Keratinocyte (primary cell): ENCODE data around the gene MUTYH. TPM values are rescaled to one million over a fixed set of nuclear protein-coding genes. Genes with fewer than 3 reads are reported as not detected.

Experiments used
- DNase-seq: peaks from one replicate; pipeline ENCODE4 v3.0.0-alpha.2; 2011; ENCODE audit warnings: low read depth, missing footprints, low spot score
- FAIRE-seq: peaks from 2 replicates; lab custom pipeline; 2011; peaks lifted over from hg19 to GRCh38; lab: Jason Lieb, UNC
- H2AFZ ChIP-seq: 2 replicates; pipeline ENCODE4 v1.6.0; 2012; ENCODE audit warnings: low read length, control low read depth, inconsistent platforms; ENCODE audit not compliant: control insufficient read depth
- H3K27ac ChIP-seq: 2 replicates; pipeline ENCODE4 v1.5.1; 2011; ENCODE audit warnings: low read length; ENCODE audit not compliant: control insufficient read depth, insufficient read depth
- H3K27me3 ChIP-seq: 3 replicates; pipeline ENCODE4 v1.6.0; 2011; ENCODE audit warnings: low read length; ENCODE audit not compliant: control insufficient read depth, insufficient read depth; ENCODE audit errors: extremely low read depth
- H3K36me3 ChIP-seq, 2 experiments: 2 replicates in 1 of 2; 3 replicates in 1 of 2; pipeline ENCODE4 v1.5.1; 2011; ENCODE audit warnings: low read length in 2 of 2, mild to moderate bottlenecking in 1 of 2; ENCODE audit not compliant: control insufficient read depth in 2 of 2, insufficient read depth in 2 of 2; ENCODE audit errors: extremely low read depth in 1 of 2
- H3K4me1 ChIP-seq: 3 replicates; pipeline ENCODE4 v1.5.1; 2011; ENCODE audit warnings: low read length; ENCODE audit not compliant: control insufficient read depth, insufficient read depth; ENCODE audit errors: extremely low read depth
- H3K4me2 ChIP-seq: 3 replicates; pipeline ENCODE4 v1.6.0; 2011; ENCODE audit warnings: low read depth, low read length; ENCODE audit not compliant: control insufficient read depth, insufficient read depth; ENCODE audit errors: extremely low read depth
- H3K4me3 ChIP-seq, 3 experiments: fragments of 200-600 bp in 1 of 3; sonication (generic) in 1 of 3; 2 replicates in 2 of 3; 3 replicates in 1 of 3; pipeline ENCODE4 v1.5.1; 2011 to 2016; ENCODE audit warnings: low read length in 3 of 3, mild to moderate bottlenecking in 3 of 3, control low read depth in 2 of 3, inconsistent platforms in 1 of 3, low read depth in 1 of 3, mixed read lengths in 1 of 3, mixed run types in 1 of 3, moderate library complexity in 1 of 3; ENCODE audit not compliant: control insufficient read depth in 2 of 3, insufficient read depth in 2 of 3; ENCODE audit errors: extremely low read depth in 1 of 3
- H3K79me2 ChIP-seq: 2 replicates; pipeline ENCODE4 v1.6.0; 2012; ENCODE audit warnings: low read length; ENCODE audit not compliant: control insufficient read depth, insufficient read depth
- H3K9ac ChIP-seq: 3 replicates; pipeline ENCODE4 v1.6.0; 2011; ENCODE audit warnings: low read length; ENCODE audit not compliant: control insufficient read depth, insufficient read depth; ENCODE audit errors: extremely low read depth
- H3K9me1 ChIP-seq: 3 replicates; pipeline ENCODE4 v1.6.0; 2011; ENCODE audit warnings: low read length; ENCODE audit not compliant: control insufficient read depth, insufficient read depth; ENCODE audit errors: extremely low read depth
- H3K9me3 ChIP-seq: 2 replicates; pipeline ENCODE4 v1.5.1; 2012; ENCODE audit warnings: low read depth, low read length; ENCODE audit not compliant: control insufficient read depth
- H4K20me1 ChIP-seq: 3 replicates; pipeline ENCODE4 v1.6.0; 2011; ENCODE audit warnings: low read length; ENCODE audit not compliant: control insufficient read depth, insufficient read depth; ENCODE audit errors: extremely low read depth
- CTCF ChIP-seq, 3 experiments: IDR thresholded peaks in 1 of 3; conservative IDR thresholded peaks in 1 of 3; optimal IDR thresholded peaks in 1 of 3; 2 replicates in 2 of 3; 3 replicates in 1 of 3; pipeline versions ENCODE3 to v1.5.1; 2011; ENCODE audit warnings: low read length in 3 of 3, mild to moderate bottlenecking in 3 of 3, moderate library complexity in 2 of 3, control low read depth in 1 of 3, inconsistent platforms in 1 of 3; ENCODE audit not compliant: insufficient read depth in 2 of 3; ENCODE audit errors: extremely low read depth in 1 of 3
- EZH2 ChIP-seq: IDR thresholded peaks from one replicate; pipeline ENCODE4 v1.6.1; 2012; ENCODE audit warnings: inconsistent platforms, mild to moderate bottlenecking, low read length, moderate library complexity
- dilution Hi-C: fragments of 300-500 bp; cut with MboI; formaldehyde crosslinking; loops from one replicate; pipeline ENCODE4 v1.7.0; 2020; ENCODE audit warnings: low sequenced_read_pairs; ENCODE audit not compliant: extremely low pct_ligation_motif_present
- polyA plus RNA-seq, 5 experiments: library from polyadenylated mRNA; depleted of rRNA in 3 of 5; stranded (reverse) in 3 of 5; stranded (forward) in 1 of 5; unstranded in 1 of 5; fragments of >200 nt; gene quantifications; 1 replicate in 1 of 5; 2 replicates in 3 of 5; 3 replicates in 1 of 5; pipeline versions ENCODE4 v1.2.1 to v1.2.3, GENCODE V29; 2011 to 2012; ENCODE audit warnings: missing spikeins in 2 of 5, low read depth in 1 of 5, low replicate concordance in 1 of 5

The MUTYH gene
- polyA plus RNA-seq, 1 donor (not counting 4 experiments of a cell fraction or from before 2014, with no cell fraction given) = 10.0 TPM

- FAIRE-seq = no peak
- H3K79me2 ChIP-seq = no peaks in the 10 kb centered on the region
These were observed 37.9 kb upstream of the MUTYH start for GRCh38 chr1:45378184-45378583.

GRCh38 chr1:45375104-45376090 lies 35.2 kb upstream of the MUTYH start:
- Histone ChIP-seq H4K20me1 (no peaks in the 10 kb centered on the region), H3K36me3 (no peaks in the 10 kb centered on the region), H2AFZ (no peak overlapping the region), H3K79me2 (no peaks in the 10 kb centered on the region), H3K27me3 (no peaks in the 10 kb centered on the region), H3K4me3 (no peak overlapping the region), H3K9me3 (no peaks in the 10 kb centered on the region), H3K27ac (no peak overlapping the region), H3K9ac (no peak overlapping the region), H3K4me2 (no peak overlapping the region), H3K4me1 (no peaks in the 10 kb centered on the region), H3K9me1 (no peaks in the 10 kb centered on the region)
- TF ChIP-seq CTCF (optimal IDR thresholded peaks at IDR 0.05 in 1 of 3, IDR thresholded peaks at IDR 0.05 in 1 of 3, conservative IDR thresholded peaks at IDR 0.05 in 1 of 3; ENCODE audit: extremely low read depth in 1 of 3, insufficient read depth in 2 of 3, low read length in 3 of 3) (no peak), EZH2 (no peak)
- DNase-seq = no peak
- dilution Hi-C loops = no loop called here
- FAIRE-seq = no peak

More at GRCh38 chr1:45378184-45378583, 37.9 kb upstream of the MUTYH start:
- H3K9me3 ChIP-seq = no peaks in the 10 kb centered on the region
- no peaks in the 10 kb centered on the region for H4K20me1 ChIP-seq
- no peak overlapping the region for H3K4me2 ChIP-seq
- DNase-seq = no peak
- no peak overlapping the region for H2AFZ ChIP-seq
- dilution Hi-C loops = no loop called here
- H3K36me3 ChIP-seq = no peaks in the 10 kb centered on the region
- TF ChIP-seq CTCF (optimal IDR thresholded peaks at IDR 0.05 in 1 of 3, IDR thresholded peaks at IDR 0.05 in 1 of 3, conservative IDR thresholded peaks at IDR 0.05 in 1 of 3; ENCODE audit: extremely low read depth in 1 of 3, insufficient read depth in 2 of 3, low read length in 3 of 3) (no peak), EZH2 (no peak)
- peaks cover 10% of the 10 kb centered on the region for H3K4me1 ChIP-seq
- H3K9me1 ChIP-seq = no peaks in the 10 kb centered on the region
- no peak overlapping the region for H3K4me3 ChIP-seq
- H3K27me3 ChIP-seq = no peaks in the 10 kb centered on the region
- no peak overlapping the region for H3K9ac ChIP-seq
- no peak overlapping the region for H3K27ac ChIP-seq
